ENCODE data around the gene PUS7.

The PUS7 gene

GRCh38 chr7:105408791-105409410 lies 113.2 kb downstream of the PUS7 start:
- TF ChIP-seq POLR2AphosphoS5 (IDR thresholded peaks at IDR 0.05; ENCODE audit: low read depth, low read length) (no peak), TAF1 (IDR thresholded peaks at IDR 0.05; ENCODE audit: borderline replicate concordance, insufficient read depth, low read length) (no peak), REST (IDR thresholded peaks at IDR 0.05; ENCODE audit: insufficient read depth in 1 of 2, low read depth in 2 of 2, low read length in 2 of 2) (no peak), SIN3A (IDR thresholded peaks at IDR 0.05; ENCODE audit: borderline replicate concordance, insufficient read depth, low read length) (no peak), FOXP2 (optimal IDR thresholded peaks at IDR 0.05; ENCODE audit: borderline replicate concordance, extremely low read depth, extremely low read length, insufficient read depth) (no peak)

All from PFSK-1 (cell line).